Measurements from ENCODE around the gene SAAL1.

- TF ChIP-seq BHLHE40 (IDR thresholded peaks at IDR 0.05; ENCODE audit: low read length) (no peak), ZC3H11A (IDR thresholded peaks at IDR 0.05; ENCODE audit: low read depth, low read length) (no peak), POLR2A (conservative IDR thresholded peaks at IDR 0.05) (no peak), SREBF2 (CRISPR knock-in tag; IDR thresholded peaks at IDR 0.05) (no peak)
Measured at GRCh38 chr11:18050848-18051247, 55.0 kb downstream of the SAAL1 start.
